Measurements from ENCODE around the gene GHITM.
"Not testable (repeated sequence)": the region's sequence is repeated elsewhere in the genome, so short reads cannot be mapped to it uniquely, and the experiment has no call there.

GHITM gene, protein sequence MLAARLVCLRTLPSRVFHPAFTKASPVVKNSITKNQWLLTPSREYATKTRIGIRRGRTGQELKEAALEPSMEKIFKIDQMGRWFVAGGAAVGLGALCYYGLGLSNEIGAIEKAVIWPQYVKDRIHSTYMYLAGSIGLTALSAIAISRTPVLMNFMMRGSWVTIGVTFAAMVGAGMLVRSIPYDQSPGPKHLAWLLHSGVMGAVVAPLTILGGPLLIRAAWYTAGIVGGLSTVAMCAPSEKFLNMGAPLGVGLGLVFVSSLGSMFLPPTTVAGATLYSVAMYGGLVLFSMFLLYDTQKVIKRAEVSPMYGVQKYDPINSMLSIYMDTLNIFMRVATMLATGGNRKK

DNA sequence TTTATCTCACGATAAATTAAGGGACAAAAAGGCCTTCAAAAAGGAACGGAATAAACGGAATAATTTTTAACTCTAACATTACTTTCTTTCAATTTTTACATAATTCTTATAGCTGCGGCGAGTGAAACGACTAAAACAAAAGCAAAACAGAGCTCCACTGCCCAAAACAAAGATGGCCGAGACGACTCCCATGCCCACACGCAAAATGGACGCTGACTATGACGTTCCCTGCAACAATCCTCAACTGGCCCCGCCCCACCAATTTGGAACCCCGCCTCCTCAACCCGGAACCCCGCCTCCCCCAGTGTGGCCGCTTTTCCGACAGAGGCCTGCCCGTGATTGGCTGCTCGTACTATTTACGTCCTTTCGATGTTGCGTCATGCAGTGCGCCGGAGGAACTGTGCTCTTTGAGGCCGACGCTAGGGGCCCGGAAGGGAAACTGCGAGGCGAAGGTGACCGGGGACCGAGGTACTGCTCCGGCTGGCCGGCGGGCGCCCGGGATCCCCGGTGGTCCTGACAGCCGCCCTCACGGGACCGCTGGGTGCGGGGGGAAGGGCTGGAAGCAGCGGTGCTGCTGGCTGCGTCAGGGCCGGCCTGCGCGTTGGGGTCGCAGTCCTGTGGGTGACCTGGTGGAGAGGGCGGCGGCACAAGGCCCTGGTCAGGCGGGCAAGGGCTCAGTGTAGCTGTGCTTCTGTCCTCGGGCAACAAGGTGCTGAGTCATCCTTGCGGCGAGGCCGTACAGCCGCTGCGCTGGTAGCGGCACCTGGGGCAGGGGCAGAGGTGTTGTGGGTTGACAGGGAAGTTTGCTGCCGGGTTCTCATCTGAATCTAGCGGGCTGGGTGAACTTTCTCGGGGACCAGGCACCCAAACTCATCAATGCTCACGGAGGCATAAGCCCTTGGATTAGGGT, at the start of gene GHITM:
Gene GHITM, plus strand, starts transcription at position 384 of the 910 bp plus-strand sequence. CDS start 1,992 bp downstream, outside the sequence.
- DNase-seq (ENCODE audit: low spot score): peak; percentile 99

DNA sequence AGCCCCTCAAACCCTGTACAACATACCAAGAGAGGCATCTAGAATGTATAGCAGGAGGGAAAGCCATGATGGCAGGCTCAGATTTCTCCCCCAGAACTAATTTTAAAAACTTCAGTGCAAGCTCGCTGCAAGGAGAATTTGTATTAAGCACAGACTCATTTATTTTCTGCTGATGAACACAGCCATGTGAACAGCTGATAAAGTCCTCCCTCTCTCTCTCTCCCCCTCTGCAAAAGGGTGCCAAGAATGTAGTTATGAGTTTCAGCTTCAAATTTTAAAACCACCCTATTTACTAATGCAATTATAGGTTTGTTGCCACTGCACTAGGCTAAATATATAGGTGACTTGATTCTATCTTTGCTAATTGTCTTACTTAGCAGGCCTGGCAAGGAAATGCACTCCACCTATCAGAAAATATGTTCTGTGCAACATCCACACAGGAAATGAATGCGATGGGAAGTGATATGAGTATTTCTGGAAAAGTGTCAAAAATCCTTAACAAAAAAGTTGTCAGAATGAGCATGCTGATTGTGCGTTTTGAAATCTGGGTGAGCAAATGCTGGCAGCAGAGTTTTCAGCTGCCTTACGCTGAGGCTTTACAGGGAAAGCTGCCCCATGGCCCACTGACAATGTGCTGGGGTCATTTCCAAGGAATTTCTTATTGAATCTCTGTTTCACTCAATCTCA, 43.4 kb upstream of the GHITM start:
- no peak for DNase-seq (ENCODE audit: low spot score)

DNA sequence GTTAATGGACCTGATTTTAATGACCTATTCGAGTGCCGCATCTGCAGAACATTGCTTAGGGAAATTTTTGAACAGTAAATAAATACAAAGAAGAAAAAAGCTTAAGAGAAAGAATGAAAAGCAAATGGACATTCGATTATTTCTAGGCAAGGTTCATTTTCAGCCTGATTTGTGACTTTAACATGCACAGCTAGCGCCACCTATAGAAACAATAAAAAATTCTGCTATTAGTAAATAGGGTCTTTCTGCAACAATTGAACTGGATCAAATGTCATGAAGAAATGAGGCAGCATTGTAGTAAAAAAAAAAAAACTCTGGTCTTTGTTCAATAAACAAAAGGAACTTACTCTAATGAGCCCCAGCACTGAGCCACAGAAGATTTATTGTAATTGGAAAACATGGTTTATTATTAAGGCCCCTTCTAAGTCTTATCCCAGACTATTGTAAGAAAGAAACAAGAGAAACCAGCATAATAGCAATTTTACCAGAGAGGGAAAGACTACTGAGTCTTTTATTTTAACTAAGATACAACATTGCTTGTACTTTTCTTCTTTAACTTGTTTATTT, 41.4 kb upstream of the GHITM start:
- peak; percentile 29 for DNase-seq (ENCODE audit: low spot score)

DNA sequence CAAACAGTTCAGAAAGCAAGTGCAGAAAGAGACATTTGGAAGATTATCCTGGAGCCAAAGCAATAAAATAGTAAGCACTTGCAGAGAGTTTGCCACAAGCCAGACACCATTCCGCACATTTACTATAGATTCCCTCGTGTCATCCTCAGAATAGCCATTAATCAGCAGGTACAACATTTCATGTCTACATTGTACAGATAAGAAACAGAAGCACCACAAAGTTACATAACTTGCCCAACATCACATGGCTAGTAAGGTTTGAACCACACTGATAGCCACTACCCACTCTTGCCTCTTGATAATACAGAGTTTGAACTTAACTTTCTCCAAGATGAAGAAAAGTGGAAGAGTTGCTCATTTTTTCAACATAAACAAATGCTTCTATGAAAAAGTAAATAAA, 40.6 kb upstream of the GHITM start:
- no peak for DNase-seq (ENCODE audit: low spot score)

DNA sequence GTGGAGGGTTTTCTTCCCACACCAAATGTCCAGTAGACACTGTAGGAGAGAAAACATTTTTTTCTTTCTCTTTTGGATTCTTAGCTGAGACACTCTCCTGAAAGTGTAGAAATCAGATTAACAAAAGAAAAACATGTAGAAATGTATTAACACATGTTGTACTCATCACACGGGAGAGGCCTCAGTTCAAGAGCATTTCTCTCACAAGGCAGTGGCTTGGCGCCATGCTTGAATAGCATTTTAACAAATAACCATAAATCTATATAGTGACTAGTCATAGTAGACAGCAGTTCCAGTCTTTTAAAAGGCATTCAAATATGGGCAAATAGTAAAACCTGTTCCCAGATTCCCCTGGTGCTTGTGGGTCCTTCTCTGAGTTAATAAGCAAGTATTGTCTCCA, 38.3 kb upstream of the GHITM start:
- no peak for DNase-seq (ENCODE audit: low spot score)

DNA sequence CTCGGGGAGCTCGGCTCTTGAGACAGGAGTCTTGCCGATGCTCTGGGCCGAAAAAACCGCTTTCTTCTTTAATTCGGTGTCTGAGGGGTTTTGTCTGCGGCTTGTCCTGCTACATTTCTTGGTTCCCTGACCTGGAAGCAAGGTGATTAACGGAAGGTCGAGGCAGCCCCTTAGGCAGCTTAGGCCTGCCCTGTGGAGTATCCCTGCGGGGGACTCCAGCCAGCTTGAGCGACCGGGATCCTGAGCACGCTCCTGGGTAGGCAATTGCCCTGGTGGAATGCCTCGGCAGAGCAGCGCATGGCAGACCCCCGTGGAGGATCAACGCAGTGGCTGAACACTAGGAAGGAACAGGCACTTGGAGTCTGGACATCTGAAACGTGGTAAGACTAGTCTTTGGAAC, 30.5 kb upstream of the GHITM start:
- no peak for DNase-seq (ENCODE audit: low spot score)

DNA sequence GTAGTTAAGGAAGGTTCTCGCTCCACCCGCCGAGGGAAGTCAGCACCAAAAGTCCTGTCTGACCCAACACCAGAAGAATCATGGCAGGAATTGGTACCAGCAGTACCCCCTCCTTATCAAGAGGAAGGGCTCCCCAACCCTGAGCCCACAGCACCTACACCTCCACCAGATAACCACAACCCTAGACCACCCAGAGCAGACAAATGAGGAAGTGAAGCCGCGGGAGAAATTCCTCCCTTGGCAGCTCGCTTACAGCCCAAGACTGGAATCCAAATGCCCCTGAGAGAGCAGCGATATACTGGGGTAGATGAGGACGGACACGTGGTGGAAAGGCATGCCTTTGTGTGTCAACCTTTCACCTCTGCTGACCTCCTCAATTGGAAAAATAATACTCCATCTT, 29.5 kb upstream of the GHITM start:
- not testable (repeated sequence) for DNase-seq (ENCODE audit: low spot score)

DNA sequence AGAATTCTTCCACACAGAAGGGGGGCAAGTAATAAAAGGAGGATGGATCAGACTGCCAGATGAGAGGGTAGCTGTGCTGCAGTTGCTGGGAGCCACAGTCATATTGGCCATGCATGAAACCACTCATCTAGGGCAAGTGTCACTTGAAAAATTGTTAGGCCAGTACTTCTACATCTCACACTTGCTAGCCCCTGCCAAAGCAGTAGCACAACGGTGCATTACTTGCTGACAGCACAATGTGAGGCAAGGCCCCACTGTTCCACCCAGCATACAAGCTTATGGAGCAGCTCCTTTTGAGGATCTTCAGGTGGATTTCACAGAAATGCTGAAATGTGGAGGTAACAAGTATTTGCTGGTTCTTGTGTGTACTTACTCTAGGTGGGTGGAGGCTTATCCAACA, 25.8 kb upstream of the GHITM start:
- DNase-seq (ENCODE audit: low spot score): not testable (repeated sequence)

DNA sequence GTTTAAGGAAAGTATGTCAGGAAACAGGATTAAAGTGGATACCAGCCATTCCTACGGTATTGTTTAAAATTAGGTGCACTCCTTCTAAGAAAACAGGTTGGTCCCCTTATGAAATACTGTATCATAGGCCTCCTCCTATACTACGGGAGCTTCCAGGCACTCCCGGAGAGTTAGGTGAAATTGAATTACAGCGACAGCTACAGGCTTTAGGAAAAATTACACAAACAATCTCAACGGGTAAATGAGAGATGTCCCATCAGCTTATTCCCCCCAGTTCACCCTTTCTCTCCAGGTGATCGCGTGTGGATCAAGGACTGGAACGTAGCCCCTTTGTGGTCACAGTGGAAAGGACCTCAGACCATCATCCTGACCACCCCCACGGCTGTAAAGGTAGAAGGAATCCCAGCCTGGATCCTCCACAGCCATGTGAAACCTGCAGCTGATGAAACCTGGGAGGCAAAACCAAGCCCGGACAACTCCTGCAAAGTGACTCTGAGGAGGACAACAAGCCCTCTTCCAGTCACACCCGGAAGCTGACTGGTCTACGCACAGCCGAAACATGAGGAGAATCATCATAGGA, 25.1 kb upstream of the GHITM start:
- DNase-seq (ENCODE audit: low spot score): peak; percentile 30

DNA sequence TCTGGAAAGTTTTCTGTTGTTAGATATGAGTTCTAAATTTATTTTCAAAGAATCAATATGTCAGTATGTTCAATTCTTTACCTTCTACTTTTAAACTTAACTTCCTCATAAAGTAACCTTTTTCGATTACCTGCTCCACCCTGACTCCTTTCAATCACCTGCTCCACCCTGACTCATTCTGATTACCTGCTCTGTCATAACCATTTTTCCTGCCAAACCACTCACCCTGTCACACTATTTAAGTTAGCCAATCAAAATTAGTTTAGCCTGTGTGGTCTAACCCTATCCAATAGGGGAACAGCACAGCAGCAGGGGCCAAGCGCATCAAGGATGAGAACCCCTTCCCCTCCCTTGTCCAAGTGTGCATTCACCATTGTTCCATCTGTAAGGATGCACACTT, 22.1 kb upstream of the GHITM start:
- DNase-seq (ENCODE audit: low spot score): peak; percentile 26

DNA sequence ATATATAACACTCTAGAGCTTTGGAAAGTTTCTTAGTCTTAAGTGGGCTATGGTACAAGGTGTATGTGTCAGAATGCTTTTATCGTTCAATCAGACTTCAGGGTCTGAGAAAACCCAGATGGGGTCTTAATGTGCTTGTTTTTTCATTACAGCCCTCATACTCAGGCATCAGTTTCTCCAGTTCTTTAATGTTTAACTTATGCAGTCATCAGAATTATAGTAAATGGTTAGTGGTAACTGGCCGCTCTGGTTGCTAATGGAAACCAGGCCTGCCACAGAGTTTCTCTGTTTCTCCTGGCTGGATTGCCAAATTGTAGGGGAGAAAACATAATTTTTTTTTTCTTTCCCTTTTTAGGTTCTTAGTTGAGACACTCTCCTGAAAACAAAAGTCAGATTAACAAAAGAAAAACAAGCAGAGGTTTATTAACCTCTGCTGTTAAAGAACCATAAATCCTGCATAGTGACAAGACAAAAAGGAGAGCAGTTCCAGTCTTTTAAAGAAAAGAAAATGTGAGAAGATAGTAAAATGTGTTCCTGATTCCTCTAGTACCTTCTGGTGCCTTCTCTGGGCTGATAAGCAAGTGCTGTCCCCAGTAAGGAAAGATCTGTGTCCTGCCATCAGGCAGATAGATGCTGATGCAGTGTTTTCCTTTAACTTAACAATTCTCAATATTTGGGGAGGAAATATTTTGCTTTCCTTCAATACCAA, 21.5 kb upstream of the GHITM start:
- peak; percentile 70 for DNase-seq (ENCODE audit: low spot score)

DNA sequence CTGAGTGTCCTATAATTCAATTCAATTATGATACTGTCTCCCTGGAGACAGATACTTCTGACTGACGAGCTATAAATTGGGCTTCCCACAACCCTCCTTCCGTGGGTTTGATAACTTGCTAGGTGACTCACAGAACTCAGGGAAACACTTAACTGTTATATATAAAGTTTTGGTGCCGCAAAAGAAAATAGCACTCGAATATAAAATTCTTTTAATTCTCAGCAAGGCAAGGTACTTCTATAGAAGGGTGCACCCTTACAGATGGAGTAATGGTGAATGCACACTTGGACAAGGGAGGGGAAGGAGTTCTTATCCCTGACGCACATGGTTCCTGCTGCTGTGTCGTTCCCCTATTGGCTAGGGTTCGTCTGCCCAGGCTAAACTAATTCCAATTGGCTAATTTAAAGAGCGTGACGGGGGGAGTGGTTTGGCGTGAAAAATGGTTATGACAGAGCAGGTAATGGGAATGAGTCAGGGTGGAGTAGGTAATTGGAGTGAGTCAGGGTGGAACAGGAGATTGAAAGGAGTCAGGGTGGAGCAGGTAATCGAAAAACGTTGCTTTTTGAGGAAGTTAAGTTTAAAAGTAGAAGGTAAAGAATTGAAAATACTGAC, 20.8 kb upstream of the GHITM start:
- DNase-seq (ENCODE audit: low spot score): peak; percentile 27

DNA sequence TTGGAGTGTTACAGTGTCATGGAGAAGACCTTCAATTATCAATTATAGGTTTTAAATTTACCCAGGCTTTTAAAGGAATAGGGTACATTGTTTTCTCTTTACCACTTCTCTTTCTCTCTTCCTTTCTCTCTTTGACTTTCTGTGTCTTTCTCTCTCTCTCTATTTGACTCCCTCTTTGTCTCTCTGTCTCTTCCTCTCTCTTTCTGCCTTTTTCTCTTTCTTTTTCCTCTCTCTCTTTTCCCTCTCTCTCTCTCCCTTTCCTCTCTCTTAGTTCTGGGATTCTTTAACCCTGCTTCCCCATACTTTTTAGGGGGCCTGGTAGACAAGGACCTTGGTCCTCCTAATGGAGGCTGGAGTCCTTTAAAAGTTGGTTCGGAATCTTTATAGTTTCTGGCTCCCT, 15.9 kb upstream of the GHITM start:
- no peak for DNase-seq (ENCODE audit: low spot score)

DNA sequence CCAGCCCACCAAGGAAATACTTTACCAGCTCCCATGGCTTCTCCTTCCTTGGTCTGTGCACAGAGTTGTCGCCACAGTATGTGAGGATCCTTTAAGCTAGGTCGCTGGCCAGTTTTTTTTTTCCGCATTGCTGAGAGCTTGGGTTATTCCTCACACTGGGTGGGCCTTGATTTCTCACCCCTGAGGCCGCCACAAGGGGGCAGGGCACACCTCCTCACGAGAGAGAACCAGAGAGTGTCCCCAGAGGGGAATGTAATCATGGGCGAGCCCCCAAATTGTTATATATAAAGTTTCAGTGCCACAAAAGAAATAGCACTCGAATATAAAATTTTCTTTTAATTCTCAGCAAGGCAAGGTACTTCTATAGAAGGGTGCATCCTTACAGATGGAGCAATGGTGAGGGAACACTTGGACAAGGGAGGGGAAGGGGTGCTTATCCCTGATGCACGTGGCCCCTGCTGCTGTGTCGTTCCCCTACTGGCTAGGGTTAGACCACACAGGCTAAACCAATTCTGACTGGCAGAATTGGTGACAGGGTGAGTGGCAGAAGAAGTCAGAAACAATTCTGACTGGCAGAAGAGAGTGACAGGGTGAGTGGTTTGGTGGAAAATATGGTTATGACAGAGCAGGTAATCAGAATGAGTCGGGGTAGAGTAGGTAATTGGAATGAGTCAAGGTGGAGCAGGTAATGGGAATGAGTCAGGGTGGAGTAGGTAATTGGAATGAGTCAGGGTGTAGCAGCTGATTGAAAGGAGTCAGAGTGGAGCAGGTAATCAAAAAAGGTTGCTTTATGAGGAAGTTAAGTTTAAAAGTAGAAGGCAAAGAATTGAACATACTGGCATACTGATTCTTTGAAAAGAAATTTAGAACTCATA, 13.2 kb upstream of the GHITM start:
- peak; percentile 31 for DNase-seq (ENCODE audit: low spot score)

DNA sequence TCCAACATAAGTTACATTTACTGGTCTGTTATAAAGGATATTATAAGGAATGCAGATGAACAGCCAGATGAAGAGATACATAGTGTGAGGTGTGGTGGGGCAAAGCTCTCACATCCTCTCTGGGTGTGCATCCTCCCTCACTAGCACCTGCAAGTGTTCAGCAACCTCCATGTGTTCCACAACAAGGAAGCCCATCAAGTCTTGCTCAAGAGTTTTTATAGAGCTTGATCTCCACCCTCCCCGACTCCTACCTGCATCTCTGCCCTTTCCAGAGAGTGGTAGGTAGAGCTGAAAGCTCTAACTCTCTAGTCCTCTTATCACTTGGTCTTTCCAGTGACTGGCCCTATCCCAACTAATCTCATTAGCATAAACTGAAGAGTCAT, 12.5 kb upstream of the GHITM start:
- no peak for DNase-seq (ENCODE audit: low spot score)

DNA sequence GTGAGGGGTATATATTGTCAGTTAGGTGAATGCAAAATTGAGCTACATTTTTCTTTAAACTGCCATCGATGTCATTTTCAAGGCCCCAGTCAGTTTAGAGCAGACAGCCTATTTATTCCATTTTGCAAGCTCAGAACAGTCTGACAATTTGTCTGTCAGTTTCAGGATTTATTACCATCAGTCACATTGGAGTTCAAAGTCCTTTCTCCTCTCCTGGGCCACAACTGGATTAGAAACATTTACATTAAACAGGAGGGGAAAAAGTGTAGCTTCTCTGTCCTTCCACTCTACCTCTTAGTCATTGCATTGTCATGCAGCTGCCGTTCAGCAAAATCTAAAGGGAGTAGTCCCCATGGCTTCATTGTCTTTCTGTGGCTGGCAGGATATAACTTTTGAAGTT, 3.5 kb upstream of the GHITM start:
- DNase-seq (ENCODE audit: low spot score): peak; percentile 45

DNA sequence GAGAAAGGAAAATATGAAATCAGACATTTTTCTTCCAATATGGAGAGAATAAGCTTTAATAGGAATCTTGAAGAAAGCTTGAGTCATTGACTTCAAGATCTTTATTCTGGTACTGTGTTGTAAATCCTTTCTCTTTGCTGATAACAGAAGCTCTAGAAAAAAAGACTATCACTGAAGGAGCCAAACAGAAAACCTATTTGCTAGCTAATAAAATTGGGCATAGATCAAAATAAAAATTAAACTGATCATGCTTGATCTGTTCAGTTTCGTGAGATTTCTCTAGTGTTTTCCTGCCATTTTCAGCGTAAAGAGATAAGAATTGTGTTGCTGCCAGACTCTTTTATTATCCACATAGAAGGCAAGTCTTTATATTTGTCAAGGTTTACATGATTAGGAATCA, 1.5 kb upstream of the GHITM start:
- DNase-seq (ENCODE audit: low spot score): no peak

DNA sequence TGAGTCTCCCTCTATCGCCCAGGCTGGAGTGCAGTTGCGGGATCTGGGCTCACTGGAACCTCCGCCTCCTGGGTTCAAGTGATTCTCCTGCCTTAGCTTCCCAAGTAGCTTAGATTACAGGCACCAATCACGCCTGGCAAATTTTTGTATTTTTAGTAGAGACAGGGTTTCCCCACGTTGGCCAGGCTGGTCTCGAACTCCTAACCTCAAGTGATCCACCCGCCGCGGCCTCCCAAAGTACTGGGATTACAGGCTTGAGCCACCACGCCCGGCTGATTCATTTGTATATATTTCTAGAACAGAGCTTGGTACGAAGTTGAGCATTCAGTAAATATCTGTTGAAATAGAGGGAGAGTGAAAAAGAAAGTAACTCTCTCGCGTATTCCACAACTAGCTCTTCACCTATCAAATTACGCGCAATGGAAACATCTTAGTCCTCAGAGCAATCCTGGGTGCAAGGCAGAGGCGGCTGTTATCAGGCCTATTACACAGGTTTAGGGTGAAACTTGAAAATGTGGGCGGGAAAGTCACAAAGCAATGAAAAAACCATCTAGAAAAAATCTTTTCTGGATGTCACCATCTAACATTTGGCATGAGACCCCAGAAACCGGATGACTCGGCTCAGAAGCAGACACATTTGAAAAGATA, 707 bp upstream of the GHITM start:
- DNase-seq (ENCODE audit: low spot score): no peak

DNA sequence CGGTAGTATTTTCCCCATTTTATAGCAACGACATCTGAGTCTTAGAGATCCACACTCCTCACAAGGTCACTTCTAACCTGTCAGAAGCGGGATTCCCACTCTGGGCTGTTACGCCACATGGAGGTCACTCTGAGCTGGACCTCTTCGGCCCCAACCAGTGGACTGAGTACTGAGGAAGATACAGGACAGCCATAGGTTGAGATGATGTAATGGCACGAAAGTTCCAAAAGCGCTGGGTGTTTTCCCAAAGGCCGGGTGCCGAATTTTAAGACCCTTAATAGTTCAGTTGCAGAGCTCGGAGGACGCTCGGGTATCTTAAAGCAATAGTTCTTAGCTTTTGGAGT, 699 bp downstream of the GHITM start:
- peak; percentile 30 for DNase-seq (ENCODE audit: low spot score)
